ENCODE results near the gene EPB41L1.

EPB41L1 gene

DNA sequence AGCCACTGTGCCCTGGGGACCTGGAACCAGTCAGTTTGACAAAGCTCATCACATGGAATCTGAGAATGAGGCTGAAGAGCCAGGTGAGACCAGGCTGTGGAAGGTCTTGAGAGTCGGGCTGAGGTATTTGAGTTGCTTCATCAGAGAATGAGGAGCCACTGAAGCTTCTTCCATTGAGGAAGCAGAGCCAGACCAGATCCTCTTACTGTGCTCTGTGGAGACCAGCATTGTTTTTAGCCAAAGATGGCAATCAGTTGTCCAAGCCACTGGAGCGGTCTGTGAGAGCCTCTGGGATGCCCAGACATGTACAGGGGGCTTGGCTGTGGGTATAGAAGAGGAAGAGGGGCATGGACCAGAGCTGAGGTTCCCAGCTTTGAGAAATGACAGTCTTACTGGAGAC is 6.1 kb upstream of the EPB41L1 start:
- no peak overlapping the region for H3K9ac ChIP-seq (ENCODE audit: low read depth, low read length)
- H3K36me3 ChIP-seq (ENCODE audit: insufficient read depth, low read depth, low read length): no peaks in the 10 kb centered on the region
- no peak overlapping the region for H3K4me3 ChIP-seq (ENCODE audit: low read length)
- no peaks in the 10 kb centered on the region for H3K9me3 ChIP-seq (ENCODE audit: insufficient read depth, low read depth, low read length)
- H3K27me3 ChIP-seq (ENCODE audit: insufficient read depth, low read length): no peaks in the 10 kb centered on the region
- H3K4me1 ChIP-seq (ENCODE audit: insufficient read depth, low read length): no peaks in the 10 kb centered on the region
- no peak overlapping the region for H3K27ac ChIP-seq (ENCODE audit: low read length)

DNA sequence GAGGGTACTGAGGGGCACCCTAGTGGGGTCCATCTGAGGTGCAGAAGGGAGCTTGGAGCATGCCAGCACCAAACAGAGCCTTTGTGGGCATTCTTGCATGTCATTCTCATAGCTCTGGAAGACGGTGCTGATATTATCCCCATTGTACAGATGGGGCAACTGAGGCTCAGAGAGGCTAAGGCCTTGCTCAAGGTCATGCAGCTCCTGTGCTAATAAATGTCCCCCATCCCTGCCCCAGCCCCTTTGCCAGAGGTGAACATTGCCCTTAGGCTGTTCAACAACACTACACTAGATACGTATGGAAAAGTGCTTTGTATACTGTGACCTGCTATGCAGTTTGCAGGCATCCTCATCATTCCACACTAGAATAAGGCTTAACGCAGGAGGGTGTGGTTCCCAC is 5.5 kb upstream of the EPB41L1 start:
- H3K9me3 ChIP-seq (ENCODE audit: insufficient read depth, low read depth, low read length): no peaks in the 10 kb centered on the region
- no peak overlapping the region for H3K9ac ChIP-seq (ENCODE audit: low read depth, low read length)
- no peak overlapping the region for H3K27ac ChIP-seq (ENCODE audit: low read length)
- no peaks in the 10 kb centered on the region for H3K27me3 ChIP-seq (ENCODE audit: insufficient read depth, low read length)
- no peak overlapping the region for H3K4me3 ChIP-seq (ENCODE audit: low read length)
- H3K36me3 ChIP-seq (ENCODE audit: insufficient read depth, low read depth, low read length): no peaks in the 10 kb centered on the region
- H3K4me1 ChIP-seq (ENCODE audit: insufficient read depth, low read length): 0 out of 2 replicates have a peak, but pooled peaks cover 2% of the 10 kb centered on the region

DNA sequence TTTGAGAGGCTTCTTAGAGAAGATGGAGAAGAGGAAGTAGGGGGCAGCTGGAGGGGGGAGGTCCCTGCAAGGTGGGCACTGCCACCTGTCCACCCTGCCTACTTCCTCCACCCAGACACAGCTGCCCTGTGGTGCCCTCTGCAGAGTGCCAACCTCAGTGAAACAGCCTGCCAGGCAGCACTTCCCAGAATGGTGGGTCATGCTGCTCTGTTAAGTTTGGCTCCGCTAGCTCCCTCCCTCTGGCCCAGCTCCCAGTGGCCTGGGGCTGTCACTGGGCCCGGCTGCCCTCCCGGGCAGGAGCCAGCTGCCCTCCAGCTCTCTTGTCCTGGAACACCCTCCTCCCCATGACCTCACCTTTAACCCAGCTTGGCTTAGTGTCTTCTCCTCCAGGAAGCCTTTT is 5.1 kb upstream of the EPB41L1 start:
- Histone ChIP-seq H3K36me3 (ENCODE audit: insufficient read depth, low read depth, low read length) (no peaks in the 10 kb centered on the region), H3K27ac (ENCODE audit: low read length) (no peak overlapping the region)

DNA sequence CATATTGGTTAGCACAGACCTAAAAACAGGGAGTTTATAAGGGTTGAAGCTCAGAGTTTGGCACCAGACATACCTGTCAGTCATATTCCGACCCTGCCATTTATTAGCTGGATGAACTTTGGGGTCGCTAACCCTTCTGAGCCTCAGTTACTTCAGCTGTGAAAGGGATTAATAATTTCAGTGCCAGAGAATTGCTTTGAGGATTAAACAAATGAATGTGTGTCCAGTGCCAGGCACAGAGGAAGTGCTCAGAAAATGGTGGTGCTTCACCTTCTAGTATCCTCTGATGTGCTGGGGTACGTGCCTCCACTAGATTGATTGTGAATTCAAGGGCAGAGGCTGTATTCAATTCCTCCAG is 4.1 kb upstream of the EPB41L1 start:
- 0 out of 2 replicates have a peak, but pooled peaks cover 6% of the 10 kb centered on the region for H3K4me1 ChIP-seq (ENCODE audit: insufficient read depth, low read length)
- H3K27ac ChIP-seq (ENCODE audit: low read length): no peak overlapping the region
- H3K4me3 ChIP-seq (ENCODE audit: low read length): no peak overlapping the region
- H3K9me3 ChIP-seq (ENCODE audit: insufficient read depth, low read depth, low read length): no peaks in the 10 kb centered on the region
- H3K27me3 ChIP-seq (ENCODE audit: insufficient read depth, low read length): peaks cover 6% of the 10 kb centered on the region; the same call in 1 of the 2 replicates
- H3K9ac ChIP-seq (ENCODE audit: low read depth, low read length): no peak overlapping the region
- H3K36me3 ChIP-seq (ENCODE audit: insufficient read depth, low read depth, low read length): no peaks in the 10 kb centered on the region

More for the DNA sequence above, 5.1 kb upstream of the EPB41L1 start:
- H3K4me1 ChIP-seq (ENCODE audit: insufficient read depth, low read length): 0 out of 2 replicates have a peak, but pooled peaks cover 2% of the 10 kb centered on the region
- H3K9me3 ChIP-seq (ENCODE audit: insufficient read depth, low read depth, low read length): no peaks in the 10 kb centered on the region
- no peaks in the 10 kb centered on the region for H3K27me3 ChIP-seq (ENCODE audit: insufficient read depth, low read length)
- no peak overlapping the region for H3K4me3 ChIP-seq (ENCODE audit: low read length)
- no peak overlapping the region for H3K9ac ChIP-seq (ENCODE audit: low read depth, low read length)

DNA sequence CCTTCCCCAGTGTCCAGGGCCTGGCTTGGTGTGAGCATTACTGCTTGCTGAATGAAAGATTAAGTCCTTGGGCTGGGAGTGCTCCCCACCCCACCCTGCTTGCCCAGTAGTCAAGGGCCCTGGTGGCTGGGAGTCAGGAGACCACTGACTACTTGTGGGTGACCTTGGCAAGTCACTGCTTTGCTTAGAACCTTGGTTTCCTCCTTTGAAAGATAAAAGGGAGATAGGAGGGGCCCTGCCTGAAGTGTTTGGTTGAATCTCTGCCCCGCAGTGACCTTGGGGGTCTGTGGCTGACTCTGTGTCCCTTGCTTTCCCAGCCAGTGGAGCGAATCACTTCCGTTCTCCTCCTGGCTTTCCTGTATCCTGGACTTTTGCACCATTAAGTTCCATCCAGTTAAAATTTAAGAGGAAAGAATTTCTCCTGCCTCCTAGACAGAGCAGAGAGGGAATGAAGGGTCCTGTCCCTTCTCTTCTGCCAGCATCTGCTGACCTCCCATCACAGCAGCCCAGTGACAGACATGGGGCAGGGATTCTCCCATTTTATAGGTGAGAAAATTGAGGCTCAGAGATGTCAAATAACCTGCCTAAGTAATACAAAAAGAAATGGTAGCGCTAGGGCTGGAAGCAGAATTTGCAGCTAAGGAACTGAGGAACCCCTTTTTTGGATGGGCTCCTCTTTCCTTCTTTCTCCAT is 3.5 kb upstream of the EPB41L1 start:
- H3K9me3 ChIP-seq (ENCODE audit: insufficient read depth, low read depth, low read length): no peaks in the 10 kb centered on the region
- no peaks in the 10 kb centered on the region for H3K36me3 ChIP-seq (ENCODE audit: insufficient read depth, low read depth, low read length)
- H3K4me3 ChIP-seq (ENCODE audit: low read length): no peak overlapping the region
- no peak overlapping the region for H3K27ac ChIP-seq (ENCODE audit: low read length)
- 0 out of 2 replicates have a peak, but pooled peaks cover 8% of the 10 kb centered on the region for H3K4me1 ChIP-seq (ENCODE audit: insufficient read depth, low read length)
- H3K27me3 ChIP-seq (ENCODE audit: insufficient read depth, low read length): peaks cover 10% of the 10 kb centered on the region; the same call in 1 of the 2 replicates
- no peak overlapping the region for H3K9ac ChIP-seq (ENCODE audit: low read depth, low read length)

DNA sequence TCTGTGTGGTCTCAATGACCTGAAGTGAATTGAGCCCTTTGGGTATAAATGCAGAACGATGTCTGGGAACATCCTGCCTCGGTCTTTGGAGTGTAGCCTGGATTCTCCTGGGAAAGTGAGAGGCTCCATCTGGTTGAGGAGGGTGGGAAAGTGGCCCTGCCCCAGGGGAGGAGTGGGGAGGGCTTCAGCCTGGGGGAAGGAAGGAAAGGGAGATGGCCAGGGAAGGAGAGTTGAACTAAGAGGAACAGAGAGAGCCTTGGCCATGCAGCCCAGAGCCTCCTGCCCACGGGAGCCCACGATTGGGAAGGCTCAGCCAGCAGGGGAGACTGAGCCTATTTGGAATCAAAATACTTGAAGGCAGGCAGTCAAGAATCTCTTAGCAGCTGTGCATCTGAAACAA is 2.3 kb upstream of the EPB41L1 start:
- no peaks in the 10 kb centered on the region for H3K36me3 ChIP-seq (ENCODE audit: insufficient read depth, low read depth, low read length)
- H3K27ac ChIP-seq (ENCODE audit: low read length): no peak overlapping the region
- no peak overlapping the region for H3K9ac ChIP-seq (ENCODE audit: low read depth, low read length)
- H3K4me1 ChIP-seq (ENCODE audit: insufficient read depth, low read length): 0 out of 2 replicates have a peak, but pooled peaks cover 8% of the 10 kb centered on the region
- H3K9me3 ChIP-seq (ENCODE audit: insufficient read depth, low read depth, low read length): no peaks in the 10 kb centered on the region
- H3K27me3 ChIP-seq (ENCODE audit: insufficient read depth, low read length): peaks cover 15% of the 10 kb centered on the region; the same call in 1 of the 2 replicates
- no peak overlapping the region for H3K4me3 ChIP-seq (ENCODE audit: low read length)

DNA sequence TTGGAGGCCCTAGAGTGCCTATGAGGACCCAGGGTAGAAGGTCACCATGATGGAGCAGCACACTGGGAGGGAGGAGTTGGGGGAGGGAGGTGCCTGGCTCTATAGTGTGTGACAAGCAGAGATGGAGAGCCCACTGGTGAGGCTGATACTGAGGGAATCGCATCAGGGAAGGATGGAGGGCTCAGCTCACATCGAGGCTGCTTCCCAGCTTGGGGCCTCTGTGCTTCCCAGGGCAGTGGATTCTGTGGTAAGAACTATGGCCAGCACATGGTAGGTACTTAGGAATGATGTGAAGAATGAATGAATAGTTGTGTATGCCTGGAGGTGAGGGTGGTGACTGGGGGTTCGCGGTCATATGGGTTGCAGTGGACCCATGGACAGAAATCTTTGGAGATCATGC is 1.3 kb upstream of the EPB41L1 start:
- Histone ChIP-seq H3K9ac (ENCODE audit: low read depth, low read length) (no peak overlapping the region), H3K27me3 (ENCODE audit: insufficient read depth, low read length) (peaks cover 15% of the 10 kb centered on the region; the same call in 1 of the 2 replicates), H3K9me3 (ENCODE audit: insufficient read depth, low read depth, low read length) (no peaks in the 10 kb centered on the region), H3K36me3 (ENCODE audit: insufficient read depth, low read depth, low read length) (no peaks in the 10 kb centered on the region), H3K4me3 (ENCODE audit: low read length) (no peak overlapping the region), H3K27ac (ENCODE audit: low read length) (no peak overlapping the region), H3K4me1 (ENCODE audit: insufficient read depth, low read length) (0 out of 2 replicates have a peak, but pooled peaks cover 8% of the 10 kb centered on the region)

DNA sequence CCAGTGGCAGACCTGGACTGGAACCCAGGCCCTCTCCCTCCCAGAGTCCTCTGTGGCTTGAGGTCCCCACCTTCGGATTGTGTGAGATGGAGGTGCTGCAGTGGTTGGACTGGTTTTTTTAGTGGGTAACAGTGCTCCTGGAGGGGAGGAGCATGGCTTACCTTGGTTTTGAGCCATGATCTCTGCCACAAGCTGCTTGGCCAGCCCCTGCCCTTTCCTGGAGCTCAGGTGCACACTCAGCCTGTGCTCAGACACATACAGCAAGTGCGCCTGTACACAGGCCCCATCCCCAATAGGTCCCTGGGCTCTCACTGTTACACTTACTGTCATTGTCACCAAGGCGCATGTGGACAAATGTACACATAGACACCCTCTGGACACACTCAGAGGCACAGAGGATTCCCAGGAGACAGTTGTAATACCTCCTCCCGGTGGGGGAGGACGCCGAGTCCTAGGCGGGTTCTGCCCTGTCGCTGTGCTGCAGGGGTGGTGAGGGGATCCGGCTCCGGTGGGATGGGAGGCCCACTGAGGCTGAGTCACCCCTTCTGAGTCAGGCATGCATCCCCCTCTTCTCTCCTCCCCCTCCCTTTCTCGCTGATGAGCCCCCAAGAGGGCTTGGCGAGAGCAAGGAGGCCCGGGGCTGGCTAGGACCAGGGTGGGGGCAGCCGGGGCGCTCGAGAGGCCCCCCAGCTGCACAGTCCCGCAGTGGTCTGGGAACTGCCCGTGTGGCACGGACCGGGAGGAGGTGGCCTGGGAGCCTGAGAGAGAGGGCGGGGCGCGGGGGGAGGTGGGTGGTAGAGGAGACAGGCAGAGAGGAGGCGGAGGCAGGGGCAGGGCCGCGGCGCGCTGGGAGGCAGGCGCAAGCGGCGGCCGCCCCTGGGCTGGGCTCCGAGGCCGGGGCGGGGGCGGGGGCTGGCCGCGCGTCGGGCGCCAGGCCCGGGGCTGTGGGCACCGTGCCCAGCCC is 522 bp upstream of the EPB41L1 start:
- 0 out of 2 replicates have a peak, but pooled peaks cover 8% of the 10 kb centered on the region for H3K4me1 ChIP-seq (ENCODE audit: insufficient read depth, low read length)
- H3K27ac ChIP-seq (ENCODE audit: low read length): no peak overlapping the region
- peaks cover 15% of the 10 kb centered on the region; the same call in 1 of the 2 replicates for H3K27me3 ChIP-seq (ENCODE audit: insufficient read depth, low read length)
- peak overlapping the region; percentile 68 for H3K4me3 ChIP-seq (ENCODE audit: low read length)
- H3K36me3 ChIP-seq (ENCODE audit: insufficient read depth, low read depth, low read length): no peaks in the 10 kb centered on the region
- peak overlapping the region; percentile 46; the same call in 1 of the 2 replicates for H3K9ac ChIP-seq (ENCODE audit: low read depth, low read length)
- no peaks in the 10 kb centered on the region for H3K9me3 ChIP-seq (ENCODE audit: insufficient read depth, low read depth, low read length)

DNA sequence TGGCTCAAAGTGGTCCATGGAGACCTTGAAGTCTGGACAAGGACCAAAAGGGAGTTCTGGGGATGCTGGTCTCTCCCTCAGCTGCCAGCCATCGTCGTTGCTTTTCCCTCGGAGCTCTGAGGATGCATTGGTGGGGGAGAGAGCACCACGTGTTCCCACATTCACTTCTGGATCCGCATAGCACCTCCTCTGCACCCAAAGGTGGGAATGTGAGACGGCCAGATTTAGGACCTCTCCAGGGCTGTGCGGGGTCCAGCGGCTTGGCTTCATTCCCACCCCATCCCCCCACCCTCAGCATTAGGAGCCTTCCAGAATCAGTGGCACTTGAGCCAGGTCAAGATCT is 1.1 kb downstream of the EPB41L1 start:
- H3K4me1 ChIP-seq (ENCODE audit: insufficient read depth, low read length): 0 out of 2 replicates have a peak, but pooled peaks cover 8% of the 10 kb centered on the region
- H3K36me3 ChIP-seq (ENCODE audit: insufficient read depth, low read depth, low read length): no peaks in the 10 kb centered on the region
- H3K27ac ChIP-seq (ENCODE audit: low read length): no peak overlapping the region
- H3K9ac ChIP-seq (ENCODE audit: low read depth, low read length): no peak overlapping the region; the same call in 1 of the 2 replicates
- H3K27me3 ChIP-seq (ENCODE audit: insufficient read depth, low read length): peaks cover 15% of the 10 kb centered on the region; the same call in 1 of the 2 replicates
- peak overlapping the region; percentile 78; the same call in 1 of the 2 replicates for H3K4me3 ChIP-seq (ENCODE audit: low read length)
- H3K9me3 ChIP-seq (ENCODE audit: insufficient read depth, low read depth, low read length): no peaks in the 10 kb centered on the region

DNA sequence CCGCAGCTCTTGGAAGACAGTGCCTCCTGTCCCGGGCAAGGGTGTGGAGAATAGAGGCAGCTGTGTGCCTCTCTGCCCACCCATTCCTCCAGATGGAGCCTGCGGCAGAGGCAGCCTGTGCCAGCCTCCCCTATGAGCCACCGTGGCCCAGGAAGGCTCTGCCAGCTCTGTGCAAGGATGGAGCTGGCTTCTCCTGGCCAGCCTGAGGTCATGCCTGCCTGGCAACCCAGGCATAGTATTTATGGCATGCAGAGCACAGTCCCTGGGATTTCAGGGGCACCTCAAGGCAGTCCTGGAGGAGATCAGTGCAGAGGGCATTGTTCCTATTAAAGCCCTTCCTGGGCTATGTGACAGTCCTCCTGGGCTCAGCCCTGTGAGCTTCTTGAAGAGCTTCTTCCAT is 1.5 kb downstream of the EPB41L1 start:
- peaks cover 15% of the 10 kb centered on the region; the same call in 1 of the 2 replicates for H3K27me3 ChIP-seq (ENCODE audit: insufficient read depth, low read length)

DNA sequence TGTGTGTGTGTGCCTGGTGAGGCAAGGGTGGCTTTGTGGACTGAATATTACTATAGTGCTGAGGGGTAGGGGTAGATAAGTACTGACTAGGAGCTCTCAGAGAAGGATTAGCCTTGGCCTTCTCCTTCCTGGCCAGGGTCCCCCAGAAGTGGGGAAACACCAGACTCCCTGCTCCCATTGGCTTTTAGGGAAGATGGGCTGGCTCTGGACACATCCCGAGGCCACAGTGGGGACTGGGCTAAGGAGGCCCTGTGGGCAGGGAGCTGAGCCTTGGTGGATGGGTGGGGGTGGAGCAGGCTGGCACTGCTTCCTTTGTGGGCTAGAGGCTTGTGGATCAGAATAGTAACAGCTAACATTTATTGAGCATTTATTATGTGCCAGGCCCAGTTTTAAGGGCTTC is 3.1 kb downstream of the EPB41L1 start:
- Histone ChIP-seq H3K4me1 (ENCODE audit: insufficient read depth, low read length) (0 out of 2 replicates have a peak, but pooled peaks cover 8% of the 10 kb centered on the region), H3K27ac (ENCODE audit: low read length) (no peak overlapping the region), H3K36me3 (ENCODE audit: insufficient read depth, low read depth, low read length) (no peaks in the 10 kb centered on the region), H3K9me3 (ENCODE audit: insufficient read depth, low read depth, low read length) (no peaks in the 10 kb centered on the region), H3K4me3 (ENCODE audit: low read length) (no peak overlapping the region), H3K9ac (ENCODE audit: low read depth, low read length) (no peak overlapping the region), H3K27me3 (ENCODE audit: insufficient read depth, low read length) (peaks cover 15% of the 10 kb centered on the region; the same call in 1 of the 2 replicates)

More for the DNA sequence above, 1.5 kb downstream of the EPB41L1 start:
- Histone ChIP-seq H3K4me3 (ENCODE audit: low read length) (no peak overlapping the region), H3K36me3 (ENCODE audit: insufficient read depth, low read depth, low read length) (no peaks in the 10 kb centered on the region), H3K9ac (ENCODE audit: low read depth, low read length) (no peak overlapping the region), H3K9me3 (ENCODE audit: insufficient read depth, low read depth, low read length) (no peaks in the 10 kb centered on the region), H3K27ac (ENCODE audit: low read length) (no peak overlapping the region), H3K4me1 (ENCODE audit: insufficient read depth, low read length) (0 out of 2 replicates have a peak, but pooled peaks cover 8% of the 10 kb centered on the region)
